ENCODE results near the gene LHX3.

DNA sequence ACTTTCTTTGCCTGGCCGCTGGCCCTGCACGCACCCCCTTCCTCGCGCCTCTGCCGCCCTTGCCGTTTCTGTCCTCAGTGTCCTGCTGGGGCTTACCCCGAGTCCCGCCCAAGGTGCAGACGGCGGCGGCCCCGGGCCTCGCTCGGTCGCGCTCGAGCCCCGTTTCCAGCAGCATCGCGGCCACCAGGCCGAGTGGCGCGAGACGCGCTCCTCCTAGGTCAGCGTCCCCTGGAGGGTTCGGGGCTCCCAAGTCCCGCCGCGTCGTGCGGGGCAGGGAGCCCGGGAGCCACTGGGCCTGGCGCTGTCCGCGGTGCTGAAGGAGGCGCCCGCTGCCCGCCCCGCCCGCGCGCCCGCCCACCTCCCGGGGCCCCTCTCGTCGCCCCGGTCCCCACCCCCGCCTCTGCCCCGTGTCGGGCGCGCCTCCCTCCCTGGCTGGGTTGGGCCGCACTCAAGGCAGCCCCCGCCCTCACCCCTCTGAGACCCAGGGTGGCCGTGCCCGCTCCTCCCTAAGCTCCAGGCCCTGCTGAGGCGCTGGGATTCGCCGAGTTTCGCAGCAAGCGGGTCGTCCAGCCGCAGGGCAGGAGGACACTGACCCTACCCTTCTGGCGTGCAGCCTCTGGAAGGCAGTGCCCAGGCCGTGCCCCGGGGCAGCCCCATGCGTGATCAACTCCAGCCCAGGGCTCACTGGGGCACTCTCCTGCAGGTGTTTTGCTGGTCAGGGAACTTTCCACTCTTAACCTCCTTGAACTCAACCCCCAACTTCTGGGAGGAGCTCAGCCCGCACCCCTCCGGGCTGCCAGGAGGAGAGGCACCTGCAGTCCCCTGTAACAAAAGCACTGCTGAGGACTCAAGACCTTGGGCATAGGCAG, at the start of gene LHX3:
- no peak for TF ChIP-seq EZH2phosphoT487 (IDR thresholded peaks at IDR 0.05; ENCODE audit: low read depth)
- TF ChIP-seq, protein P1, sequence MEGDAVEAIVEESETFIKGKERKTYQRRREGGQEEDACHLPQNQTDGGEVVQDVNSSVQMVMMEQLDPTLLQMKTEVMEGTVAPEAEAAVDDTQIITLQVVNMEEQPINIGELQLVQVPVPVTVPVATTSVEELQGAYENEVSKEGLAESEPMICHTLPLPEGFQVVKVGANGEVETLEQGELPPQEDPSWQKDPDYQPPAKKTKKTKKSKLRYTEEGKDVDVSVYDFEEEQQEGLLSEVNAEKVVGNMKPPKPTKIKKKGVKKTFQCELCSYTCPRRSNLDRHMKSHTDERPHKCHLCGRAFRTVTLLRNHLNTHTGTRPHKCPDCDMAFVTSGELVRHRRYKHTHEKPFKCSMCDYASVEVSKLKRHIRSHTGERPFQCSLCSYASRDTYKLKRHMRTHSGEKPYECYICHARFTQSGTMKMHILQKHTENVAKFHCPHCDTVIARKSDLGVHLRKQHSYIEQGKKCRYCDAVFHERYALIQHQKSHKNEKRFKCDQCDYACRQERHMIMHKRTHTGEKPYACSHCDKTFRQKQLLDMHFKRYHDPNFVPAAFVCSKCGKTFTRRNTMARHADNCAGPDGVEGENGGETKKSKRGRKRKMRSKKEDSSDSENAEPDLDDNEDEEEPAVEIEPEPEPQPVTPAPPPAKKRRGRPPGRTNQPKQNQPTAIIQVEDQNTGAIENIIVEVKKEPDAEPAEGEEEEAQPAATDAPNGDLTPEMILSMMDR (IDR thresholded peaks at IDR 0.05; ENCODE audit: low read depth, low read length) = no peak

Measured in OCI-LY3 (cell line).